Activated T-cell treated with anti-CD3 and anti-CD28 coated beads for 48 hours (primary cell): Measurements from ENCODE around the gene USP14.
"Not testable (repeated sequence)": the region's sequence is repeated elsewhere in the genome, so short reads cannot be mapped to it uniquely, and the experiment has no call there.

Experiments used
- DNase-seq: peaks from one replicate; pipeline ENCODE4 v3.0.0-alpha.2; 2020; ENCODE audit warnings: low read depth

The USP14 gene

GRCh38 chr18:158128-159036 is at the start of gene USP14:
USP14 (plus strand) TSS chr18:158557; CDS start chr18:158699, 142 bp downstream.
- peak; percentile 95 for DNase-seq

DNA sequence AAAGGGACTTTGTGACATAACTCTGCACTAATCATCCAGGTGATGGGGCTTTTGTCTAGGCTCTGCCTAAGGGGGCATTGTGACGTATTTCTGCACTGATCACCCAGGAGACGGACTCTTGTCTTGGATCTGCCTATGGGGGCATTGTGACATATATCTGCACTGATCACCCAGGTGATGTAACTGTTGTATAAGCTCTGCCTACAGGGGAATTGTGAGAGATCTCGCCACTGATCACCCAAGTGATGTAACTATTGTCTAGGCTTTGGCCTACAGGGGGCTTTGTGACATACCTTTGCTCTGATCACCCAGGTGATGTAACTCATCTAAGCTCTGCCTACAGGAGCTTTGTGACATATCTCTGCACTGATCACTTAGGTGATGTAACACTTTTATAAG is 49.7 kb upstream of the USP14 start:
- DNase-seq: not testable (repeated sequence)

DNA sequence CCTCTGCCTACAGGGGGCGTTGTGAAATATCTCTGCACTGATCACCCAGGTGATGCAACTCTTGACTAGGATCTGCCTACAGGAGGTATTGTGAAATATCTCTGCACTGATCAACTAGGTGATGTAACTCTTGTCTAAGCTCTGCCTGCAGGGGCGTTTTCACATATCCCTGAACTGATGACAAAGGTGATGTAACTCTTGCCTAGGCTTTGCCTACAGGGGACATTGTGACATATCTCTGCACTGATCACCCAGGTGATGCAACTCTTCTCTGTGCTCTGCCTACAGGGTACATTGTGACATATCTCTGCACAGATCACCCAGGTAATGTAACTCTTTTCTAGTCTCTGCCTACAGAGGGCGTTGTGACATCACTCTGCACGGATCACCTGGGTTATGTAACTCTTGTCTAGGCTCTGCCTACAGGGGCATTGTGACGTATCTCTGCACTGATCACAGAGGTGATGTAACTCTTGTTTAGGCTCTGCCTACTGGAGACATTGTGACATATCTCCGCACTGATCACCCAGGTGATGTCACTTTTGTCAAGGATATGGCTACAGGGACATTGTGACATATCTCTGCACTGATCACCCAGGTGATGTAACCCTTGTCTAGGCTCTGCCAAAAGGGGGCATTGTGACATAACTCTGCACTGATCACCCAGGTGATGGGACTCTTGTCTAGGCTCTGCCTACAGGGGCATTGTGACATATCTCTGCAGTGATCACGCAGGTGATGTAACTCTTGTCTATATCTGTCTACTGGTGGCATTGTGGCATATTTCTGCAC is 49.0 kb upstream of the USP14 start:
- not testable (repeated sequence) for DNase-seq

- DNase-seq: not testable (repeated sequence)
These were observed 48.5 kb upstream of the USP14 start for GRCh38 chr18:109922-110261.

DNA sequence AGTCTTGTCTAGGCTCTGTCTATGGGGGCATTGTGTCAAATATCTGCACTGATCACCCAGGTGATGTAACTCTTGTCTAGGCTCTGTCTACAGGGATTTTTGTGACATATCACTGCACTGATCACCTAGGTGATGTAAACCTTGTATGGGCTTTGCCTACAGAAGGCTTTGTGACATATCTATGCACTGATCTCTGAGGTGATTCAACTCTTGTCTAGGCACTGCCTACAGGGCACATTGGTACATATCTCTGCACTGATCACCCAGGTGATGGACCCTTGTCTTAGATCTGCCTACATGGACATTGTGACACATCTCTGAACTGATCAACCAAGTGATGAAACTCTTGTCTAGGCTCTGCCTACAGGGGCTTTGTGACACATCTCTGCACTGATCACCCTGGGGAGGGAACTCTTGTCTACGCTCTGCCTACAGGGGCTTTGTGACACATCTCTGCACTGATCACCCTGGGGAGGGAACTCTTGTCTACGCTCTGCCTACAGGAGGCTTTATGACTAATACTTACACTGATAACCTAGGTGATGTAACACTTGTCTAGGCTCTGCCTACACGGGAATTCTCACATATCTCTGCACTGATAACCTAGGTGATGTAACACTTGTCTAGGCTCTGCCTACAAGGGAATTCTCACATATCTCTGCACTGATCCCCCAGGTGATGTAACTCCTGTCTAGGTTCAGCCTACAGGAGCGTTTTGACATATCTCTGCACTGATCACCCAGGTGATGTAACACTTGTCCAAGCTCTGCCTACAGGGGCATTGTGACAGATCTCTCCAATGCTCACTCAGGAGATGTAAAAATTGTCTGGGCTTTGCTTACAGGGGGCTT is 47.8 kb upstream of the USP14 start:
- DNase-seq: not testable (repeated sequence)

GRCh38 chr18:111306-112014 is 46.9 kb upstream of the USP14 start:
- DNase-seq: peak; percentile 71

- not testable (repeated sequence) for DNase-seq
These were observed 46.2 kb upstream of the USP14 start for GRCh38 chr18:112015-112733.

GRCh38 chr18:120539-121260 is 37.7 kb upstream of the USP14 start:
- not testable (repeated sequence) for DNase-seq

DNA sequence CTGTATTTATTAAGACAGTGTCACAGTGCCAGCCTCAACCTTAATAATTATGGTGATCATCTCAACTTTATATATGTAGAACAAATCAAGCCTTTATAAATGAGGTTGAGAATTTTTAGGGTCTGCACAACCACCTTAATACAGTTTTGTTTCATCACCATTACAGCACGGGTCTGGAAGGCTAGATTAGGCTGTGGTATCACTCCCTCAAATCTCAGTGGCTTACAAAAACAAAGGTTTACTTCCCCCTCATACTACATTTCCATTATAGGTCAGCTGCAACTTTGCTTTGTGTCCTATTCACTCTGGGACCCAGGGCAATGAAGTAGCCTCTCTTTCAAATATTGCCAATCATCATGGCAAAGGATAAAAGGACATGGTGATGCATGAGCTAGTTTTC is 23.3 kb upstream of the USP14 start:
- no peak for DNase-seq

DNA sequence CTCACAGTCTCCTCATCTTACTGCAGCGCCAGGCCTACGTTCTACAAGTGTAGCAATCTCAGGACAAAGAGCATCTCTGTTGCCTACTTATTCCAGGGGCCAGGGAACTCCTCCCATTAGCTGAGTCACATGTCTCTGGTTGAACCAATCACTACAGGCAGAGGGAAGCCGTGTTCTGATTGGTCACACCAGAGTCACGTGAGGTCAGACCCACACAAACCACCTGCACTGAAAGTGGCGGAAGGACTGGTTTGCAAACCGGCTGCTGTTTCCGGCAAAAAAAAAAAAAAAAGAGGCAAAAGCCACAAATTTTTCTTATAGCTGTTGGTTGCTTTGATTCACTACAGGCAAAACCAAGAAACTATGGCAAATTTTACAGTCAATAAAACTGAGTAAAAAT is 21.9 kb upstream of the USP14 start:
- DNase-seq: no peak

DNA sequence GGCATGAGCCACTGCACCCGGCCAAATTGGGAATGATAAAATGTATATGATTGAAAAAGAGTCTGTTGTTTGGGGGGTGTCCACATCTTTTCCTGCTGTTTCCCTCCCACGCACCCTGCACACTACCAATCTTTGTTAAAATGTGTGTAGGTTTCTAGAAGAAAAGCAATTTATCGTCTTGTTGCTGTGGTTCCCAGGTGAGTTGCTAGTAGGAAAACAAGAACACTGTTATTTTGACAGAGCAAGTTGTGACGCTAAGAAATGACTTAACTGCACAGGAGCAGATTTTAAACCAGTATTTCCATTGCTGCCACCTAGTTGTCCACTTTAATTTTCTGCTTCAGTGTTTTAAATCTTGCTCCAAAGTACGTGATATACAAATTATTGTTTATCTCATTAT is 21.0 kb upstream of the USP14 start:
- no peak for DNase-seq

GRCh38 chr18:140670-141266 is 17.6 kb upstream of the USP14 start:
- DNase-seq: no peak

DNA sequence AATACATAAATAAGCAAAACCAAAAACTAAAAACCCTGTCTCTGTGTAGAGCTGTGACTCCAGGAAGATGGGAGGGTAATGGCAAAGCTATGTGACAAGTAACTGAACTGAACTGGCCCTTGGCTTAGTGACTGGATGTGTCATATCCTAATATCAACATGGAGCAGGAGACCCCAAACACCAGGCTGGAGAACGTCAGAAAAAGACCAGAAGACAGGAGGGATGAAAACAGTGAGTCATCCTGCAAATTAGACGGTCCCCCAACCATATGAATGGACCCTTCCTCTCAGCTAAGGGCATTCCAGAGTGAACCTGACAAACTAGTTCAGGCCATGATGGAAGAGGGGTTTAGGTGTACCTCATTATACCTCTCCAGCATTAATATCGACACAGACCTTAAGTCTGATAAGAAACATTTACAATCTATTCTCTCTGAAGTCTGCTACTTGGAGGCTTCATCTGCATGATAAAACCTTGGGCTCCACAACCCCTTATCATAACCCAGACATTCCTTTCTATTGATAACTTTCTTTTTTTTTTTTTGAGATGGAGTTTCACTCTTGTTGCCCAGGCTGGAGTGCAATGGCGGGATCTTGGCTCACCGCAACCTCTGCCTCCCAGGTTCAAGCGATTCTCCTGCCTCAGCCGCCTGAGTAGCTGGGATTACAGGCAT is 15.6 kb upstream of the USP14 start:
- DNase-seq: not testable (repeated sequence)

- no peak for DNase-seq
These were observed 9.5 kb upstream of the USP14 start for GRCh38 chr18:148841-149240.

- DNase-seq: no peak
These were observed 4.2 kb upstream of the USP14 start for GRCh38 chr18:154151-154550.

DNA sequence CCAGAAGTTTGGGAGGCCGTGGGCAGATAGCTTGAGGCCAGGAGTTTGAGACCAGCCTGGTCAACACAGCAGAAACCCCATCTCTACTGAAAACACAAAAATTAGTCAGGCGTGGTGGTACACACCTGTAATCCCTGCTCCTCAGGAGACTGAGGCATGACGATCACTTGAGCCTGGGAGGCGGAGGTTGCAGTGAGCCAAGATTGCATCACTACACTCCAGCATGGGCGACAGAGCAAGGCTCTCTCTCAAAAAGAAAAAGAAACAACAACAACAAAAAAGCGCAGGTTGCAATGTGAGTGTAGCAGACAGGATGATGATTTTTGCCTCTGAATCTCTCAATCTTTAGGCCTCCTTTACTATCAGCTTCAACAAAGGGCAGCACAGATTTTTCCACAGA is 2.7 kb upstream of the USP14 start:
- DNase-seq: no peak

DNA sequence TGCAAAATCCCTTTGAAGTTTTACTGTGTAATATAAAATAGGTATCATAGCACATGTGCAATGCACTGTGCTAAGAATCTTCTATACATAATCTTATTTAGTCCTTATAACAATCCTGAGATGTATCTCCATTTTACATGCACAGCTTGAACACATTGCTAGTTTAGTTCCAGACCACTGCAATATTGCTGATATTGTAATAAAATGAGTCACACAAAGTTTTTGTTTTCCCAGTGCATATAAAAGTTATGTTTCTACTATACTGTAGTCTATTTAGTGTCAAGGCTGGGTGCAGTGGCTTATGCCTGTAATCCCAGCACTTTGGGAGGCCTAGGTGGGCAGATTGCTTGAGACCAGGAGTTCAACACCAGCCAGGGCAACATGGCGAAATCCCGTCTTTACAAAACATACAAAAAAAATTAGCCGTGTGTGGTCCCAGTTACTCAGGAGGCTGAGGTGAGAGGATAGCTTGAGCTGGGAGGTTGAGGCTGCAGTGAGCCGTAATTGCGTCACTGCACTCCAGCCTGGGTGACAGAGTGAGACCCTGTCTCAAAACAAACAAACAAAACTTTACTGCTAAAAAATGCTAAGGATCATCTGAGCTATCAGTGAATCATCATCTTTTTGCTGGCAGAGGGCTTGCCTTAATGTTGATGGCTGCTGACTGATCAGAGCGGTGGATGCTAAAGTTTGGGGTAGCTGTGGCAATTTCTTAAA is 1.7 kb upstream of the USP14 start:
- DNase-seq: no peak

DNA sequence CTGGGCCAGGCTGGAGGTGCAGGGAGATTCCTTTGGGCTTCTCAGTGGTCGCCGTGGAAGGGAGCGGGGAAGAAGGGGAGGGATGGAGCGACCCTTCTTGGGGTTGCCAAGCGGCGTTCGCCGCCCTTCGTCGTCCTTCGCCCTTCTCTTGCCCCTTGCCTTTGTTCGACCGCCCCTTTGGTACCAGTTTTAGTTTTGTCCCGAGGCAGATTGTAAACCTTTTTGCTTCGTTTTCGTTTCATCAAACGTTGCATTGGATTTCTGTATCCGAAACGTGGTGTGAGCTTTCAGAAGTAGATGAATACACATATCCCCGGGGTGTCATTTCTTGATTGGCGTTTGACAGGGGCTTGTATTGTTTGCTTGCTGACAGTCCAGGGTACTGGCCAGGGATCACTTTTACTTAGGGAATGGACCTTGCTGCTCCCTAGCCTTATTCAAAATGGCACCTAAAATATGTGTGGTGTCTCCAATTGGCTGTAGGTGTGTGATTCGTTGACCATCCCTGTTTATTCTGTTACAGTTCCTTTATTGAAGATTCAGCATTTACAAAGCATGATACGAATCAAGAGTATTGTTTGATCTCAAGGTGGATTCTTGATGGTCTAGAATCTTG is 788 bp downstream of the USP14 start:
- DNase-seq: no peak
